H1 (cell line): Measurements from ENCODE around the gene RPTOR. TPM values are rescaled to one million over a fixed set of nuclear protein-coding genes. Genes with fewer than 3 reads are reported as not detected.

Experiments used
- GTF2F1 ChIP-seq: IDR thresholded peaks from 2 replicates; pipeline ENCODE4 v1.6.1; 2012; ENCODE audit warnings: low read depth, low read length, improper control_type of control experiment, borderline replicate concordance
- HDAC2 ChIP-seq, 2 experiments: fragments of 300-600 bp in 1 of 2; sonication (generic) in 1 of 2; IDR thresholded peaks; 2 replicates each; pipeline ENCODE4 v1.6.1; 2011 to 2012; ENCODE audit warnings: low read depth in 2 of 2, low read length in 2 of 2, mild to moderate bottlenecking in 2 of 2, moderate library complexity in 2 of 2, borderline replicate concordance in 1 of 2, inconsistent platforms in 1 of 2
- POU5F1 ChIP-seq: IDR thresholded peaks from 2 replicates; pipeline ENCODE4 v1.6.1; 2011; ENCODE audit warnings: low read depth, mild to moderate bottlenecking, low read length, moderate library complexity
- YY1 ChIP-seq: IDR thresholded peaks from 2 replicates; pipeline ENCODE4 v1.6.1; 2011; ENCODE audit warnings: low read depth, mild to moderate bottlenecking, low read length
- polyA plus RNA-seq, 7 experiments: library from polyadenylated mRNA; depleted of rRNA in 3 of 7; stranded (reverse) in 5 of 7; unstranded in 2 of 7; fragments of >200 nt in 5 of 7; fragments of 200-250 nt in 2 of 7; gene quantifications; 1 replicate in 5 of 7; 2 replicates in 1 of 7; 4 replicates in 1 of 7; pipeline versions ENCODE4 v1.2.1 to v1.2.3, GENCODE V29; 2011 to 2013; ENCODE audit warnings: missing spikeins in 2 of 7, mixed read lengths in 2 of 7
- total RNA-seq: library from RNA; stranded (reverse); fragmentation: NEBNext Ultra II Directional; extraction: Animal tissue kit (Norgen Biotek cat#: 25700); gene quantifications from 2 replicates; pipeline ENCODE4 v1.2.1, GENCODE V29; 2021

RPTOR gene
- total and polyA plus RNA-seq, 2 of the 8 experiments (the other 6 are each of a cell fraction or from before 2014, with no cell fraction given), result 6.9 to 28.7 TPM

DNA sequence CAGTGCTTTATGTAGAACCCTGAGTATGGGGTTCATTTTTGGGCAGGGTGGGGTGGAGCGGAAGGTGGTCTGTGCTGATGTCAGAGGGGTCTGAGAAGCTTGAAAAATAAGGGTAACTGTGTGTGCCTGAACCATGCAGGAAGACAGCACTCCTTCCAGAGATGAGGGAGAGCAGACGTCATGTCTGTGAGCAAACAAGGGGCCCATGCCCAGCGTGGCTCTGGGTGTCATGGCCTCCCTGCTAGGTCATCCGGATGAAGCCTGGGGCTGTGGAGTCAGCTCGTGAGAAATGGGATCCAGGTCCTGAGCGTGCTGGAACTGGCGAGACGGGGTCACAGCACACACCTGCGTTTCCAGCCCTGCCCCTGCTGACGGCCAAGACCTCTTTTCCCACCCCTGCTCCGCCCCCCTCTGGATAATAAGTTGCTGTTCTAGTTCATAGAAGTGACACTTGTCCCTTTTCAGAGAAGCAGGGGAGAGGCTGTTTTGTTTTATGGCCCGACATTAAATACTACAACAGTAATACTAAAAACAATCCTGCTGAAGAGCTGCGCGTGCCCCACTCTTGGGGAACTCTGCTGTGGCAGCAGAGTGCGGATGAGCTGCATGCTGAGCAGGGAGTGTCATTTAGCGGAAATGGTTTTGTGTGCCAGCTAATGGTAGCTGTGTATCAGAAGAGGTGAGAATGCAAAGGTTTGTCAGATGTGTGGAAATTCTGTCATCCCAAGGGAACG lies 92.6 kb downstream of the RPTOR start (continued):
- no peak for TF ChIP-seq POU5F1
- no peak for TF ChIP-seq YY1
- TF ChIP-seq HDAC2 (IDR thresholded peaks at IDR 0.05; ENCODE audit: borderline replicate concordance in 1 of 2, low read depth in 2 of 2, low read length in 2 of 2), result no peak
- TF ChIP-seq GTF2F1, result no peak
